ENCODE results near the gene MYO15B.

Gene MYO15B

GRCh38 chr17:75564195-75564594 lies 23.4 kb upstream of the MYO15B start:
- Histone ChIP-seq H3K27ac (ENCODE audit: poor library complexity, severe bottlenecking) (no peak overlapping the region), H3K9me3 (ENCODE audit: severe bottlenecking) (no peaks in the 10 kb centered on the region), H3K27me3 (ENCODE audit: insufficient read depth, poor library complexity, severe bottlenecking) (no peaks in the 10 kb centered on the region), H3K4me1 (ENCODE audit: insufficient read depth, poor library complexity, severe bottlenecking) (no peaks in the 10 kb centered on the region), H3K36me3 (ENCODE audit: low read depth) (peaks cover 3% of the 10 kb centered on the region; the same call in 1 of the 2 replicates), H3K4me3 (ENCODE audit: severe bottlenecking) (no peak overlapping the region)
- TF ChIP-seq, protein P1, sequence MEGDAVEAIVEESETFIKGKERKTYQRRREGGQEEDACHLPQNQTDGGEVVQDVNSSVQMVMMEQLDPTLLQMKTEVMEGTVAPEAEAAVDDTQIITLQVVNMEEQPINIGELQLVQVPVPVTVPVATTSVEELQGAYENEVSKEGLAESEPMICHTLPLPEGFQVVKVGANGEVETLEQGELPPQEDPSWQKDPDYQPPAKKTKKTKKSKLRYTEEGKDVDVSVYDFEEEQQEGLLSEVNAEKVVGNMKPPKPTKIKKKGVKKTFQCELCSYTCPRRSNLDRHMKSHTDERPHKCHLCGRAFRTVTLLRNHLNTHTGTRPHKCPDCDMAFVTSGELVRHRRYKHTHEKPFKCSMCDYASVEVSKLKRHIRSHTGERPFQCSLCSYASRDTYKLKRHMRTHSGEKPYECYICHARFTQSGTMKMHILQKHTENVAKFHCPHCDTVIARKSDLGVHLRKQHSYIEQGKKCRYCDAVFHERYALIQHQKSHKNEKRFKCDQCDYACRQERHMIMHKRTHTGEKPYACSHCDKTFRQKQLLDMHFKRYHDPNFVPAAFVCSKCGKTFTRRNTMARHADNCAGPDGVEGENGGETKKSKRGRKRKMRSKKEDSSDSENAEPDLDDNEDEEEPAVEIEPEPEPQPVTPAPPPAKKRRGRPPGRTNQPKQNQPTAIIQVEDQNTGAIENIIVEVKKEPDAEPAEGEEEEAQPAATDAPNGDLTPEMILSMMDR (IDR thresholded peaks at IDR 0.05; ENCODE audit: poor library complexity, severe bottlenecking), result no peak
- DNase-seq (ENCODE audit: low spot score), result no peak
- ATAC-seq (ENCODE audit: low read depth), result no peak

DNA sequence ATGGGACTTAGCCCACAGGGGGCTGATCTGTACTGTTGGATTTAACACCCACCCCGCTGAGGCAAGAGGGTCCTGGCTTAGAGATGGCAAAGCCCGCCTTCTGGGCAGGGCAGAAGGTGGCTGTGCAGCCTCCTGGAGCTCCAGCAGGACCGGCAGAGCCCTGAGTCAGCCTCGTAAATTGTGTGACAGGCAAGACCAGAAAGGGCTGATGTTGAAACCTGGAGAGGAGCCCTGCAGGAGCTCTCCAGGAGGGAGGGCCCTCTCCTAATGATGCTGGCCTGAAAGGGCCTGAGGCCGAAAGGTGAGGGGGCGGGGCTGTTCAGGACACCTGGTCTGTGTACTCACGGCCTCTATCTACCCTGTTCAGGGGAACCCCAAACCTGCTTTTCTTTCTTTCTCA lies 22.5 kb upstream of the MYO15B start:
- Histone ChIP-seq H3K27ac (ENCODE audit: poor library complexity, severe bottlenecking) (no peak overlapping the region), H3K4me1 (ENCODE audit: insufficient read depth, poor library complexity, severe bottlenecking) (no peaks in the 10 kb centered on the region), H3K9me3 (ENCODE audit: severe bottlenecking) (no peaks in the 10 kb centered on the region), H3K4me3 (ENCODE audit: severe bottlenecking) (no peak overlapping the region), H3K36me3 (ENCODE audit: low read depth) (peaks cover 3% of the 10 kb centered on the region; the same call in 1 of the 2 replicates), H3K27me3 (ENCODE audit: insufficient read depth, poor library complexity, severe bottlenecking) (no peaks in the 10 kb centered on the region)
- peak; percentile 72 for DNase-seq (ENCODE audit: low spot score)
- TF ChIP-seq, protein P1 (IDR thresholded peaks at IDR 0.05; ENCODE audit: poor library complexity, severe bottlenecking), result no peak
- peak; percentile 84 for ATAC-seq (ENCODE audit: low read depth)

- no peaks in the 10 kb centered on the region for H3K4me1 ChIP-seq (ENCODE audit: insufficient read depth, poor library complexity, severe bottlenecking)
- H3K27me3 ChIP-seq (ENCODE audit: insufficient read depth, poor library complexity, severe bottlenecking), result no peaks in the 10 kb centered on the region
- DNase-seq (ENCODE audit: low spot score), result no peak
- no peak for ATAC-seq (ENCODE audit: low read depth)
- TF ChIP-seq, protein P1 (IDR thresholded peaks at IDR 0.05; ENCODE audit: poor library complexity, severe bottlenecking), result no peak
- peaks cover 3% of the 10 kb centered on the region; the same call in 1 of the 2 replicates for H3K36me3 ChIP-seq (ENCODE audit: low read depth)
- H3K9me3 ChIP-seq (ENCODE audit: severe bottlenecking), result no peaks in the 10 kb centered on the region
- no peak overlapping the region for H3K4me3 ChIP-seq (ENCODE audit: severe bottlenecking)
- no peak overlapping the region for H3K27ac ChIP-seq (ENCODE audit: poor library complexity, severe bottlenecking)
These were observed 22.0 kb upstream of the MYO15B start for GRCh38 chr17:75565618-75566017.

DNA sequence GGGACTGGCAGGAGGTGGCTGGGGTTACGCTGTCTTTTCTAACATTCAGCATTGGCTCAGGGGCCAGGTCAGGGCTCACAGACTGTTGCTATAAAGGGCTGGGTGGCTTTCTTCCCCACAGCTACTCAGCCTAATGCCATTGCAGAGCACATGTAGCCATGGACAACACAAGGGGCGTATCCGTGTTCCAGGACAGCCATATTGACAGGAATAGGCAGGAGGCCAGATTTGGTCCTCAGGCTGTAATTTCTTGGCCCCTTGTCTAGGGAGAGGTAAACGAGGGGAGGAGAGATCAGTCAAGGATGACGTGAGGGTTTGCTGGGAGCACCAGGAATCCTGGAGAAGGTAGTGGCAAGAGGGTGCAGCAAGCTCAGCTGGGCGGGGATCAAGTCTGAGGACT lies 21.2 kb upstream of the MYO15B start:
- Histone ChIP-seq H3K9me3 (ENCODE audit: severe bottlenecking) (no peaks in the 10 kb centered on the region), H3K4me1 (ENCODE audit: insufficient read depth, poor library complexity, severe bottlenecking) (no peaks in the 10 kb centered on the region), H3K27ac (ENCODE audit: poor library complexity, severe bottlenecking) (no peak overlapping the region), H3K36me3 (ENCODE audit: low read depth) (peaks cover 3% of the 10 kb centered on the region; the same call in 1 of the 2 replicates), H3K27me3 (ENCODE audit: insufficient read depth, poor library complexity, severe bottlenecking) (no peaks in the 10 kb centered on the region), H3K4me3 (ENCODE audit: severe bottlenecking) (no peak overlapping the region)
- ATAC-seq (ENCODE audit: low read depth) (no peak), DNase-seq (ENCODE audit: low spot score) (no peak)
- TF ChIP-seq, protein P1 (IDR thresholded peaks at IDR 0.05; ENCODE audit: poor library complexity, severe bottlenecking), result no peak

- H3K27ac ChIP-seq (ENCODE audit: poor library complexity, severe bottlenecking), result no peak overlapping the region
- TF ChIP-seq, protein P1 (IDR thresholded peaks at IDR 0.05; ENCODE audit: poor library complexity, severe bottlenecking), result no peak
- no peaks in the 10 kb centered on the region for H3K27me3 ChIP-seq (ENCODE audit: insufficient read depth, poor library complexity, severe bottlenecking)
- no peaks in the 10 kb centered on the region for H3K4me1 ChIP-seq (ENCODE audit: insufficient read depth, poor library complexity, severe bottlenecking)
- H3K9me3 ChIP-seq (ENCODE audit: severe bottlenecking), result no peaks in the 10 kb centered on the region
- DNase-seq (ENCODE audit: low spot score), result no peak
- H3K36me3 ChIP-seq (ENCODE audit: low read depth), result peaks cover 3% of the 10 kb centered on the region; the same call in 1 of the 2 replicates
- no peak for ATAC-seq (ENCODE audit: low read depth)
- no peak overlapping the region for H3K4me3 ChIP-seq (ENCODE audit: severe bottlenecking)
These were observed 20.8 kb upstream of the MYO15B start for GRCh38 chr17:75566834-75567233.

Data from RWPE2 (cell line).